ENCODE results near the gene MN1.

GRCh38 chr22:27713461-27713860, 88.1 kb downstream of the MN1 start:
- TF ChIP-seq CTCF (IDR thresholded peaks at IDR 0.05) (no peak), POLR2A (IDR thresholded peaks at IDR 0.05) (no peak)
